ENCODE results near the gene SRPX. TPM values are rescaled to one million over a fixed set of nuclear protein-coding genes. Genes with fewer than 3 reads are reported as not detected.
A peak's percentile ranks its signal among the peaks of the same experiment; 100 is the strongest.

Gene SRPX
- total RNA-seq: 76.7 and 93.1 TPM in 2 replicates

GRCh38 chrX:38220415-38221390 is at the start of gene SRPX:
Gene SRPX, minus strand, starts transcription at chrX:38220871. Its CDS starts 79 bp downstream, at chrX:38220792.
- peak; percentile 80 for DNase-seq (ENCODE audit: insufficient read length, low spot score, missing footprints)
- Histone ChIP-seq H4K20me1 (ENCODE audit: insufficient read depth, low read length) (no peaks in the 10 kb centered on the region), H3K4me3 (ENCODE audit: insufficient read depth, low read length) (peak within 1 kb of the TSS; percentile 71), H3K79me2 (ENCODE audit: insufficient read depth, low read length) (peaks cover 6% of the 10 kb centered on the region), H3K9me3 (ENCODE audit: low read depth, low read length) (no peaks in the 10 kb centered on the region), H3K4me2 (ENCODE audit: insufficient read depth, low read length) (peak within 1 kb of the TSS; percentile 81), H3K4me1 (ENCODE audit: insufficient read depth, low read length) (peaks cover 12% of the 10 kb centered on the region), H3K27ac (ENCODE audit: low read depth, low read length) (peak within 1 kb of the TSS; percentile 22), H2AFZ (ENCODE audit: low read length) (peak within 1 kb of the TSS; percentile 80), H3K27me3 (ENCODE audit: insufficient read depth, low read length) (no peaks in the 10 kb centered on the region), H3K36me3 (ENCODE audit: insufficient read depth, low read length) (no peaks in the 10 kb centered on the region)
- TF ChIP-seq, protein P1, sequence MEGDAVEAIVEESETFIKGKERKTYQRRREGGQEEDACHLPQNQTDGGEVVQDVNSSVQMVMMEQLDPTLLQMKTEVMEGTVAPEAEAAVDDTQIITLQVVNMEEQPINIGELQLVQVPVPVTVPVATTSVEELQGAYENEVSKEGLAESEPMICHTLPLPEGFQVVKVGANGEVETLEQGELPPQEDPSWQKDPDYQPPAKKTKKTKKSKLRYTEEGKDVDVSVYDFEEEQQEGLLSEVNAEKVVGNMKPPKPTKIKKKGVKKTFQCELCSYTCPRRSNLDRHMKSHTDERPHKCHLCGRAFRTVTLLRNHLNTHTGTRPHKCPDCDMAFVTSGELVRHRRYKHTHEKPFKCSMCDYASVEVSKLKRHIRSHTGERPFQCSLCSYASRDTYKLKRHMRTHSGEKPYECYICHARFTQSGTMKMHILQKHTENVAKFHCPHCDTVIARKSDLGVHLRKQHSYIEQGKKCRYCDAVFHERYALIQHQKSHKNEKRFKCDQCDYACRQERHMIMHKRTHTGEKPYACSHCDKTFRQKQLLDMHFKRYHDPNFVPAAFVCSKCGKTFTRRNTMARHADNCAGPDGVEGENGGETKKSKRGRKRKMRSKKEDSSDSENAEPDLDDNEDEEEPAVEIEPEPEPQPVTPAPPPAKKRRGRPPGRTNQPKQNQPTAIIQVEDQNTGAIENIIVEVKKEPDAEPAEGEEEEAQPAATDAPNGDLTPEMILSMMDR (IDR thresholded peaks at IDR 0.05; ENCODE audit: extremely low read depth, low read depth, low read length): no peak

GRCh38 chrX:38268011-38268410 is 47.3 kb upstream of the SRPX start:
- peaks cover 11% of the 10 kb centered on the region for H3K4me1 ChIP-seq (ENCODE audit: insufficient read depth, low read length)

DNA sequence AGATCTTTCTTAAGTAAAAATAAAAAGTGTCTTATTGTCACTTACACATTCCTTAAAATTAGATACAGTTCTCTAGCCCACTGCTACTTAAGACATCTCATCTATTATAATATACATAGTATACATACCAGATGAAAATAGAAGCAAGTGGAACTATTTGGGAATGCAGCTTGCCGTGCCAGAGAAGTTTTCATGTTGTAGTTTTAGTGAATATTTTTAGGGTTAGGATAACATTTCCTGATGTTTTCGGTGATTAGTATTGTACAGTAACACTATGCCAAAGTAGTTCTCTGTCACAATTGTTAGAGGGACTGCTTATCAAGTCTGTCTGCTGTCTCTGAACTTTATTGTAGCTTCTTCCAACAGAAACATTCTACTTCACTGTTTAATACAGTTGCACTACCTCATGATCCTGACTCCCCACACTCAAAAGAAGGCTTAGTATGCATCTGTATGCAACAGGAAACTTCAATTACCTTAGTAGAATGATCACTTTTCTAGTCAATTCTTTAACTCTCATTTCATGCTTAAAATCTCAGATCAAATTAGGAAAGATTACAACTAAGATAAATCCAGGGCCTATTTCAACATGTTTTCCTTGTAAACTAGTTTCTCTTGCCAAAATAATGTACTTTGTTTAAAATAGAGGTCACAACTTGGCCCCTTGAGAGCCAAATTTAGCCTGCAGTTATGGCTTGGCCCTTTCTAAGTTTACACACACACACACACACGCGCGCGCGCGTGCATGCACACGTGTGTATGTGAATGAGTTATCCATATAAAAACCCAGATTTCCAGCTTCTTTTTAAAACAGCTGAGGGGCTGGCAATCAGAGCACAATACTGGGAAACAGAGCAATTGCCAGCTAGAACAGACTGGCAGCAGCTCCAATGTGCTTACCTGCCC is 42.3 kb upstream of the SRPX start:
- H3K4me1 ChIP-seq (ENCODE audit: insufficient read depth, low read length): peaks cover 9% of the 10 kb centered on the region
- no peaks in the 10 kb centered on the region for H3K36me3 ChIP-seq (ENCODE audit: insufficient read depth, low read length)
- H3K27ac ChIP-seq (ENCODE audit: low read depth, low read length): peak overlapping the region; percentile 24
- no peaks in the 10 kb centered on the region for H3K27me3 ChIP-seq (ENCODE audit: insufficient read depth, low read length)
- no peak overlapping the region for H2AFZ ChIP-seq (ENCODE audit: low read length)
- H3K4me3 ChIP-seq (ENCODE audit: insufficient read depth, low read length): no peak overlapping the region
- TF ChIP-seq, protein P1 (IDR thresholded peaks at IDR 0.05; ENCODE audit: extremely low read depth, low read depth, low read length): no peak
- no peaks in the 10 kb centered on the region for H4K20me1 ChIP-seq (ENCODE audit: insufficient read depth, low read length)
- no peaks in the 10 kb centered on the region for H3K9me3 ChIP-seq (ENCODE audit: low read depth, low read length)
- no peaks in the 10 kb centered on the region for H3K79me2 ChIP-seq (ENCODE audit: insufficient read depth, low read length)
- H3K4me2 ChIP-seq (ENCODE audit: insufficient read depth, low read length): no peak overlapping the region
- DNase-seq (ENCODE audit: insufficient read length, low spot score, missing footprints): peak; percentile 87

More at GRCh38 chrX:38268011-38268410, 47.3 kb upstream of the SRPX start:
- Histone ChIP-seq H3K27me3 (ENCODE audit: insufficient read depth, low read length) (no peaks in the 10 kb centered on the region), H2AFZ (ENCODE audit: low read length) (no peak overlapping the region), H3K27ac (ENCODE audit: low read depth, low read length) (no peak overlapping the region), H3K9me3 (ENCODE audit: low read depth, low read length) (no peaks in the 10 kb centered on the region), H3K4me3 (ENCODE audit: insufficient read depth, low read length) (no peak overlapping the region), H4K20me1 (ENCODE audit: insufficient read depth, low read length) (no peaks in the 10 kb centered on the region), H3K79me2 (ENCODE audit: insufficient read depth, low read length) (no peaks in the 10 kb centered on the region), H3K36me3 (ENCODE audit: insufficient read depth, low read length) (no peaks in the 10 kb centered on the region), H3K4me2 (ENCODE audit: insufficient read depth, low read length) (no peak overlapping the region)
- TF ChIP-seq, protein P1 (IDR thresholded peaks at IDR 0.05; ENCODE audit: extremely low read depth, low read depth, low read length): no peak
- DNase-seq (ENCODE audit: insufficient read length, low spot score, missing footprints): no peak

All from osteoblast (primary cell).